Measurements from ENCODE around the gene ERMP1.

ERMP1 gene

DNA sequence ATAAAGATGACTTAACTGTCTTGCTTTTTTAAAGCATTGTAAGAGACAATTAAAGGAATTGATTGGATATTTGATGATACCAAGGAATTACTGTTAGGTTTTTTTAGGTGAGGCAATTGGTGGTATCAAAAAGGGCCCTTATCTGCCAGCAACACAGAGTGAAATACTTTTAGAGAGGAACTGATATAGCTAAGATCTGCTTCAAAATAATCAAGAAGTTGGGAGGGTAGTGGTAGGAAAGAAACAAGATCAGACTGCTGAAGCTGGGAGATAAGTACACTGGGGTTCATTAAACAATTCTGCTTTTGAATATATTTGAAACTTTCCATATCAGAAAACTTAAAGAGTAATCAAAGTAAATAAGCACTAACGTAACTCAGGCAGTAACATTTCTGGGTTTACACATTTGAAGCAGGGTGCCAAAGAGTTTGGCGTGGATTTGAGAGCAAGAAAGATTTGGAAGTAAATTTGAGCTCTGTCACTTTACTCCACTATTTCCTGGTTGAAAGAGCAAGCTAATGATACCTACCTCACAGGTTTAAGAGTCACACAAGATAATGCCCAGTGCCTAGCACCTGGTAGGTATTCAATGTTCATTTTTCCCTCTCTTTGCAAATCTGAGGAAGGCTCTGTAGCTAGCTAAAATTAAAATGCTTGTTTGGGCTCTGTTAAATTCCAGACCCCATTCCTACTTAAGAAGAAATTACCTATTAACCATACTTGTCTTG, 6.9 kb downstream of the ERMP1 start:
- TF ChIP-seq, protein P1, sequence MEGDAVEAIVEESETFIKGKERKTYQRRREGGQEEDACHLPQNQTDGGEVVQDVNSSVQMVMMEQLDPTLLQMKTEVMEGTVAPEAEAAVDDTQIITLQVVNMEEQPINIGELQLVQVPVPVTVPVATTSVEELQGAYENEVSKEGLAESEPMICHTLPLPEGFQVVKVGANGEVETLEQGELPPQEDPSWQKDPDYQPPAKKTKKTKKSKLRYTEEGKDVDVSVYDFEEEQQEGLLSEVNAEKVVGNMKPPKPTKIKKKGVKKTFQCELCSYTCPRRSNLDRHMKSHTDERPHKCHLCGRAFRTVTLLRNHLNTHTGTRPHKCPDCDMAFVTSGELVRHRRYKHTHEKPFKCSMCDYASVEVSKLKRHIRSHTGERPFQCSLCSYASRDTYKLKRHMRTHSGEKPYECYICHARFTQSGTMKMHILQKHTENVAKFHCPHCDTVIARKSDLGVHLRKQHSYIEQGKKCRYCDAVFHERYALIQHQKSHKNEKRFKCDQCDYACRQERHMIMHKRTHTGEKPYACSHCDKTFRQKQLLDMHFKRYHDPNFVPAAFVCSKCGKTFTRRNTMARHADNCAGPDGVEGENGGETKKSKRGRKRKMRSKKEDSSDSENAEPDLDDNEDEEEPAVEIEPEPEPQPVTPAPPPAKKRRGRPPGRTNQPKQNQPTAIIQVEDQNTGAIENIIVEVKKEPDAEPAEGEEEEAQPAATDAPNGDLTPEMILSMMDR (IDR thresholded peaks at IDR 0.05; ENCODE audit: low read depth, low read length), result no peak
- no peak overlapping the region for H3K4me3 ChIP-seq (replicated peaks in 1 of 2; ENCODE audit: low read depth in 2 of 2, low read length in 2 of 2)
- no peak for DNase-seq (ENCODE audit: low read depth in 2 of 2)

DNA sequence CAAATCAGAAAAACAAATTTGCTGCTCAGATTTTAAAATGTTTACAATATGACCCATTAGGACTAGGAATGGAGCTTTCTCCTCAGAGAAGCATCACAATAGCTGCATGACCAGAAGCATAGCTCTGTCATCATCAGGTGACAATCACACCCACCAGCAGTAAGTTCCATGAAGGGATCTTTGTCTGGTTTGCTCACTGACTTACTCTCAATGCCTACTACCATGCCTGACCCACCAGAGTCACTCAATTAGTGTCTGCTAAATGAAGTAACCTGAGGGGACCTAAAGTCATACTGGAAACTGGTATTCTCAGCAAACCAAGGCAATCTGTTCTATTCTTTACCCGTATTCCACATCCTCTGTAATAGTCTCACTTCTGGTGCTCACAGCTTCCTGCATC, 7.7 kb downstream of the ERMP1 start:
- H3K4me3 ChIP-seq (replicated peaks in 1 of 2; ENCODE audit: low read depth in 2 of 2, low read length in 2 of 2), result no peak overlapping the region
- TF ChIP-seq, protein P1 (IDR thresholded peaks at IDR 0.05; ENCODE audit: low read depth, low read length), result no peak
- DNase-seq (ENCODE audit: low read depth in 2 of 2), result no peak

DNA sequence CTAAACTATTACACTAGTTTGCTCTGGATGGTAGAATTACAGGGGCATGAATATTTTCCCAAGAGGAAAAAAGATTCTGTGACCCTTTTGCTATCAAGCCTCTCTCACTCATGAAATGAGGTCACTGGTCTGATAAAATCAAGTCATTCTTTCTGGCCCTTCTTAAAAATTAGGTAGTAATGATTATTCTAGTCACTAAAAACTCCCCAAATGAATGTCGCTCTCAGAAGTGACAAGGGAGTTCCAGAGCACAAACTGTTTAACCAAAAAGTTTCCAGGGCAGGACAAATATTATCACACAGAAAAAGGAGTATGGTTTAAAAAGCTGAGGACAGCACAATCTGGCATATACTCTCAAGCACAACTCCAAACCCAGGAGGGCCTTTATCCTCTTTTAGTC, 12.5 kb downstream of the ERMP1 start:
- no peak for DNase-seq (ENCODE audit: low read depth in 2 of 2)
- TF ChIP-seq, protein P1 (IDR thresholded peaks at IDR 0.05; ENCODE audit: low read depth, low read length), result no peak
- H3K4me3 ChIP-seq (replicated peaks in 1 of 2; ENCODE audit: low read depth in 2 of 2, low read length in 2 of 2), result no peak overlapping the region

DNA sequence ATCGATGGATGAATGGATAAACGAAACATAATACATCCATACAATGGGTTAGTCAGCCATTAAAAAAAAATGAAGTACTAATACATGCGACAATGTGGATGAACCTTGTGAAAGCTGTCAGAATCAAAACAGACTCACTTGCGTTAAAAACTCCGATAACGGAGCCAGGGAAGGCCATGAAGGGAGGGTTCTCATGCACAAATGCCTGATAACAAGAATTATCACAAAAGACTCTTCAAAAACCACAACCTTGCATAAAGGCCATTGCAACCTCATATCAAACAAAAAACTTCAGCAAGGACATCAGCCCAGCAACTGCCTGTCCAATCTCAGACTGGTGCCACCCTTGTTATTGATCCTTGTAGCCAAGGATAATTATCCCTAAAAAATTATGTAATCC, 13.7 kb downstream of the ERMP1 start:
- H3K4me3 ChIP-seq (replicated peaks in 1 of 2; ENCODE audit: low read depth in 2 of 2, low read length in 2 of 2), result no peak overlapping the region
- DNase-seq (ENCODE audit: low read depth in 2 of 2), result no peak
- TF ChIP-seq, protein P1 (IDR thresholded peaks at IDR 0.05; ENCODE audit: low read depth, low read length), result no peak

DNA sequence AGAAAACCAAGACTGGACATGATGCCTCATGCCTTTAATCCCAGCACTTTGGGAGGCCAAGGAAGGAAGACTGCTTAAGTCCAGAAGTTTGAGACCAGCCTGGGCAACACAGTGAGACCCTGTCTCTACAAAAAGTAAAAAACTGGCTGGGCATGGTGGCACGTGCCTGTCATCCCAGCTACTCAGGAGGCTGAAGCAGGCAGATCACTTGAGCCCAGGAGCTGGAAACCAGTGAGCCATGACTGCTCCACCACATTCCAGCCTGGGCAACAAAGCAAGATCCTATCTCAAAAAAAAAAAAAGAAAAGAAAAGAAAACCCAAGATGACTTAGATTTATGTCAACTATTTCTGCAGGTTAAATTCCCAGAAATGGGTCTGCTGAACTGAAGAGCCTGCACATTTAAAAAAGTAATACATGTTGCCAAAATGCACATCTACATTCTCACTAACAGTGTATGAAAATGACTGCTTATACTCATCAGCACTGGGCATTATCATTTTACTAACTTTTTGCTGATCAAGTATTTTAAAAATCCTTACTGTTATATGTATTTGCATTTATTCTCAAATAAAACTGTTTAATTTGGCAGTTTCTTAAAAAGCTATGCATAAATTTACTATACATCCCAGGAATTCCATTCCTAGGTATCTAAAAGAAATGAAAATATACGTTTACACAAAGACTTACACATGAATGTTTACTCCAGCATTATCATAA, 14.3 kb downstream of the ERMP1 start:
- H3K4me3 ChIP-seq (replicated peaks in 1 of 2; ENCODE audit: low read depth in 2 of 2, low read length in 2 of 2), result no peak overlapping the region
- TF ChIP-seq, protein P1 (IDR thresholded peaks at IDR 0.05; ENCODE audit: low read depth, low read length), result no peak
- no peak for DNase-seq (ENCODE audit: low read depth in 2 of 2)

DNA sequence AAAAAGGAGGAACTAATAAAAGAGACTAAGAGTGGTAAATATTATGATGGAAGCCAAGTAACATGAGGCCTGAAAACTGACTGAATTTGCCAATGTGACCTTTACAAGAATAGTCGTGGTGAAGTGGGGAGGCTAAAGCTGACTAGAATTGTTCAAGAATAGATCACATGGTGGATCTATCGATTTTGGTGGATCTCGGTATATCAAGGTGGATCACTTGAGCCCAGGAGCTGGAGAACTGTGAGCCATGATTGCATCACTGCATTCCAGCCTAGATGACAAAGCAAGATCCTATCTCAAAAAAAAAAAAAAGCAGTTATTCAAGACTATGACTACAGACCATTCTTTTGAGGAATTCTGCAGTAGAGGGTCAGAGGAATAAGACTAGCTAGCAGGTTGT, 15.1 kb downstream of the ERMP1 start:
- peak; percentile 19 to 80 for DNase-seq (ENCODE audit: low read depth in 2 of 2)
- TF ChIP-seq, protein P1 (IDR thresholded peaks at IDR 0.05; ENCODE audit: low read depth, low read length), result no peak
- H3K4me3 ChIP-seq (replicated peaks in 1 of 2; ENCODE audit: low read depth in 2 of 2, low read length in 2 of 2), result no peak overlapping the region
